Amygdala (tissue), 56 donors: ENCODE data around the gene TRPM5.

Experiments
- DNase-seq, 56 donors: peaks; one replicate each; lab custom pipeline; 2025; lab: John Stamatoyannopoulos, UW

TRPM5 gene

DNA sequence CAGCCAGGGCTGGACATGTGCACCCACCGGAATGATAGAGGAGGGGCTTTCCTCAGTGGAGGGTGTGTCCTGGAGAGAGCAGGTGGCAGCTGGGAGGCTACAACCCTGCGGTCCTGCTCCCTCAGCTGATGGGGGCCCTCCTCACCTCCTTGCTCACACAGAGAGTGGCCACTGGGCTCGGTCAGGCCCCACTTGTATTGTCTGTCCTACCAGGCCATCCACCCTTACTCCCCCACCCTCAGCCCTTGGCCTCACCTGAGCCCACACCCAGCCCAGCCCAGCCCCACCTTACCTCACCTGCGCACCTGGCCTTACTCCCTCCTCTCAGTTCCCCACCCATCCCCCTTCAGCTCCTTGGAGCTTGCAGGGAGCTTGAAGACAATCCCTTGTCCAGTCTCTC lies 3.1 kb downstream of the TRPM5 start:
- no peak for DNase-seq

DNA sequence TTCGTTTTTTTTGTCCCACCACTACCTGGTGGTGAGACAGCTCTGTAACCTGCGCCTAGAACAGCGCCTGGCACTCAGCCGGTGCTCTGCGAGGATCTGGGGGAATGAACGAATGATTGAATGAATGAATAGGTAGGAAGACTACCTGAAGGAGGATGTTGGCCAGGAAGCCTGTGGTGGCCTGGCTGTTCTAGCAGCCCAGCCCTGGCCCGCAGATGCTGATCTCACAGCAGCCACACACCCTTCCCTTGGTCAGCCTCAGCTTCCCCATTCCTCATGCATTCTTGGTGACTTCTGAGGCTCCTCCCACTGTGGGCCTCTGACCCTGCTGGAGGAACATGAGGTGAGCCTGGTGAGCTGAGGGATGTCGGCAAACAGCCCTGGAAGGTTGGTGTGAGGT lies 3.7 kb downstream of the TRPM5 start:
- DNase-seq: no peak

DNA sequence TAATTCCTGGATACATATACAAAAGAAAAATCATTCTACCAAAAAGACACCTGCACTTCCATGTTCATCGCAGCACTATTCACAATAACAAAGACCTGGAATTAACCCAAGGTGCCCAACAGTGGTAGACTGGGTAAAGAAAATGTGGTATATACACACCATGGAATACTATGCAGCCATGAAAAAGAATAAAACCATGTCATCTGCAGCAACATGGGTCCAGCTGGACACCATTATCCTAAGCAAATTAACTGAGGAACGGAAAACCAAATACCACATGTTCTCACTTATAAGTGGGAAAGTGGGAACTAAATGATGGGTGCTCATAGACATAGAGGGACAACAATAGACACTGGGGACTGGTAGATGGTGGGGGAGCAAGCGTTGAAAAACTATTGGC lies 4.5 kb downstream of the TRPM5 start:
- no peak for DNase-seq

DNA sequence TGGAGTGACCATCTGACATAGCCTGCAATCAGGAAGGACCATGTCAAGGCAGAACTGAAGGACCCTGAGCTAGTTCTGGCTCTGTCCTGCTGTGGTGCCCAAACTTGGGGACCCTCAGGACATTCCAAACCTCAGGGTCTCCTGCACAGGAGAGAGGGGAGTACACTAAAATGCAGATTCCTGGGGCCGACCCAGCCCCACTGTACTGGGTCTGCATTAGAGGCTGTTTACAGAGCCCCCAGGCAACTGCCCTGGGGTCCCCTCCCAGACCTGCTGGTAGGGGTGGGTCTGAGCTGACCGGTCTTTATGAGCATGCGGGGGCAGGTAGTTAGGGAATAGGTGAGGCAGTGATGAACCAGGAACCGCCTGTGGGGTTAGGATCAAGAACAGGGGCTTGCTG lies 6.8 kb downstream of the TRPM5 start:
- no peak for DNase-seq

DNA sequence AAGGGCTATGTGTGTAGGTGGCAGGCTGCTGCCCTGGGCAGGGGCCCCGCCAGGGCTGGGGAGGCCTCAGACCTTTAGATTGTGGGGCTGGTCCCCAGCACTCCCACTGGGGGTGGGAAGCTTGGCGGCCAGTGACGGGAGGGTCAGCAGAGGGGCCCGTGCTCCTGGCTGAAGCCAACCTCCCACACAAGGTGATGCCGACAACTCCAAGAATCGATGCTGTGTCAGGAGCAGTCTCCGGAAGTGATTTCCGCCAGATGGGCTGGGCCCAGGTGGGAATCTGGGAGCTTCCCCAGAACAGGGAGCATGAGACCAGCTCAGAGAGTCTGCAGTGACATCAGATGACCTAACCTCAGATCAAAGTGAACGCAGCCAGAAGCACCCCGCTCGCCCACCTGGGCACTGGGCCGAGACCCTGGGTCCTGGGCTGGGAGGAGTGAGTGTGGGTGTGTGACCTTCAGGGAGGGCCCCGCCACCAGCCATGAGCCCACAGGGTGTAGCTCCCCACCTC lies 7.7 kb downstream of the TRPM5 start:
- DNase-seq: no peak

DNA sequence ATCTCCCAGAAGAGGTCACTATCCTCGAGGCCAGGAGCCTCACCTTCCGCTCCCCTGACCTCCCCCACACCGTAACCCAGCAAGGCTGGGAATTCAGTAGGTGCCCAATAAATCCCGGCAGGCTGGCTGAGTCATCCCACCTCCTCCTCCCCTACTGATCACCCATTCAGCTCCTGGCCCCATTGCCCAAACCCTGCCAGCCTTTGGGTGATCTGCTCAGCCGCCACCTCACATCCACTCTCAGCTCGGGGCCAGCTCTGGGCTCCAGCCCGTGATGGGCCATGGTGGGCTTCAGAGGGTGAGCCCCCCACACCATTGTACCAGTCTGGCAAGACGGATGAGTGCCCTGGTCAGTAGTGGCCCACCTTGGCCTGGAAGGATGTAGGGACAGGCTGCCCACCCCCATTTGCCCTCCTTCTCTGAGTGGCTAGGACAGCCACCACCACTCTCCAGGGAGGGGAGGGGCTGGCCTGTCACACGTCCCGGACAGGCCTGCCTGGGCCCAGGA lies 8.2 kb downstream of the TRPM5 start:
- no peak for DNase-seq

DNA sequence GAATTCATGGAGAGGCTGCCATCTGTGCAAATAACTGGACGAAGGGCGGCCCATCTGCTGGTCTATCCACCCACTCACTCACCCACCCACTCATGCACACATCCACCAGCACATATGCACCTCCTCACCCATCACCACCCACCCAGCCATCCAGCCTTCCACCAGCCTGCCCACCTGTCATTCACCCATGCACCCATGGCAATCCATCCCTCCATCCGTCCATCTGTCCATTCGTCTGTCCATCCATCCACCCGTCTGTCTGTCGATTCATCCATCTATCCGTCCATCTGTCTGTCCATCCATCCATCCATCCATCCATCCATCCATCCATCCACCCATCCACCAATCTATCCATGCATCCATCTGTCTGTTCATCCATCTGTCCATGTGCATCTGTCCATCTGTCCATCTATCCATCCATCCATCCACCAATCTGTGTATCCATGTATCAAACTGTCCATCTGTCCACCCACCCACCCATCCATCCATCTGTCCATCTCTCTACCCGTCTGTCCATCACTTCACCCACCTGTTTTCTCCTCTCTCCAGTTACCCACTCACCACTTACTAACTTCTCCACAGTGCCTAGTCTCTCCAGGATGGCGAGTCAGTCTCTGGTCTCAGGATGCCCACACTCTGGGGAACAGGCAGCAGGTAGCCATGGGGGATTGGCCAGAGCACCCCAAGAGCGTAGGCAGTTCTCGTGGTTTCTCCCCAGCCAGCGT lies 8.9 kb downstream of the TRPM5 start:
- no peak for DNase-seq

DNA sequence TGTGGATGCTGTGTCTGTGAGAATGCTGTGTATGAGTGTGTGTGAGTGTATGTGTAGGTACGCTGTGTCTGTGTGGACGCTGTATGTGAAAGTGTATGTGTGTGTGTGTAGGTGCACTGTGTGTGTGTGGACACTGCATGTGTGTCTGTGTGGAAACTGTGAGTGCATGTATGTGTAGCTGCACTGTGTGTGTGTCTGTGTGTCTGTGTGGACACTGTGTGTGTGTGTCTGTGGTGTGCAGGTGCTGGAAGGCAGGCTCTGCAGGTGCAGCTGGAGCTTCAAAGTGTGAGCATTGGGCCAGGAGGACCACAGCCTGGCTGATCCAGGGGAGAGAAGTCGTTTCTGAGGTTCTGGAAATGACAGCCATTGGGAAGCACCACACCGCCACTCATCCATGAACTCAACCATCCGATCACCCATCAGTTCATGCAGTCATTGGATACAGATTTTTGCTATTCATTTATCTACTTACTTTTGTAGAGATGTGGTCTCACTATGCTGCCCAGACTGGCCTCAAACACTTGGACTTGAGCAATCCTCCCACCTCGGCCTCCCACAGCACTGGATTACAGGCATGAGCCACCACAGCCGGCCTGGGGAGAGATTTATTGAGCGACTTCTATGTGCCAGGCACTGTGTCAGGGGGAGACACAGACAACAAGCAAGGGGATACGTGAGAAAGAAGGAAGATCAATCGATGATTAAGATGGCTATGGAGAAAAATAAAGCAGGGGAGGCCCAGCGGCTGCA lies 9.6 kb downstream of the TRPM5 start:
- no peak for DNase-seq

DNA sequence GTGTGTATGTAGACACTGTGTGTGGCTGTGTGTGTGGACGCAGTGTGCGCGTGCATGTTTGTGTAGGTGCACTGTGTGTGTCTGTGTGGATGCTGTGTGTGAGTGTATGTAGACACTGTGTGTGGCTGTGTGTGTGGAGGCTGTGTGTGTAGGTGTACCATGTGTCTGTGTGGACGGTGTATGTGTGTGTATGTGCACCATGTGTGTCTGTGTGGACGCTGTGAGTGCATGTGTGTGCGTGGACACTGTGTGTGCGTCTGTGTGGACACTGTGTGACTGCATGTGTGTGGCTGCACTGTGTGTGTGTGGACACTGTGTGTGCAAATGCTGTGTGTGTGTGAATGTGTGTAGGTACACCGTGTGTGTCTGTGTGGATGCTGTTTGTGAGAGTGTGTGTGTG lies 10.3 kb downstream of the TRPM5 start:
- DNase-seq: no peak

DNA sequence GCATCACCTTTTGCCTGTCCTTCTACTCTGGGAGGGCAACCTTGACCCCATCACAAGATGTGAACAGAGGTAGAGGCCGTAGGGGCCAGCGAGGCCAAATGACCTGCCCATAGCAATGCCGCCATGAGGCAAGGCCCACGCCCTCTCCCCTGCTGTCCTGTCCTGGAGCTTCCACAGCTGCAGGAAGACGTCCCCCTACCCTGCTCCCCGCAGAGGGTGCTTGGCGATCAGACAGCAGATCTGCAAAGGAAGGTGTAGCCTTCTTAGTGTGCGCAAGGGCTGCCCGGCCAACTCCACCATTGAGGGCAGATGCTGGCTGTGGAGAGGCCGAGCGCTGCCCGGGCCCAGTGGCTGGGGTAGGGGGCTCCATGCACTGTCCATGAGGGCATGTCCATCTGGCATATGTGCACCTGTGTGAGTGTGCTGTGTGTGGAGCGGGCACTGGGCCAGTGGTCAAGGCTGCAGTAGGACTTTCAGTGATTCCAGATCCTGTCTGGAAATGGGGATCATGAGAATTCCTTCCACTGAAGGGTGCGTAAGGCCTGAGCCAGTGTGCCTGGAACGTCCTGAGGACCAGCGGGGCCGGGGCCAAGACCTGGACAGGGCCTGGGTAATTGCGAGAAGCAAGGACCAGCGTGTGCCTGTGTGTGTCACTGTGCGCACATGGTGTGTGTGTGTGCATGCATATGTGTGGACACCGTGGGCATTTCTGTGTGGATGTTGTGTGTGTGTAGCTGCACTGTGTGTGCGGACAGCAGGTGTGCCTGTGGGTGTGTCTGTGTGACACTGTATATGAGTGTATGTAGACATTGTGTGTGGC lies 11.0 kb downstream of the TRPM5 start:
- DNase-seq: no peak

DNA sequence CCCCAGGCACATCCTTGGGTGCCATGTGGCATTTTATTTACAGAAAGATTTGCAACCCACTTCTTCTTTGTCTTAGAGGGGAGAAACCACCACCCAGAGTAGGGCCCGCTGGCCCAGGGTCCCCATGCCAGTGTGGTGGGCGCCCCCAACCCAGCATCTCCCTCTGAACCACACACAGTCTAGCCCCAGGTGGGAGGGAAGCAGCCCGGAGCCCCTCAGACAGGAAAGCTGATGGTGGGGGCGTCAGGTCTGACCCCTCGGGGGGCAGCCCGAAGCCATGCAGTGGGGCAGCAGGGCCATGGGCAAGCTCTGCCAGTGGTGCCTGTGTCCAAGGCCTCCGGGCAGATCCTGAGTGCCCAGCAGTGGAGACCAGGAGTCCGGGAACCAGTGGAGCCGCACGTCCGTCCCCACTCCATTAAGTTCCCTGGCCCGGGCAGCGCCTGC lies 11.7 kb downstream of the TRPM5 start:
- no peak for DNase-seq

DNA sequence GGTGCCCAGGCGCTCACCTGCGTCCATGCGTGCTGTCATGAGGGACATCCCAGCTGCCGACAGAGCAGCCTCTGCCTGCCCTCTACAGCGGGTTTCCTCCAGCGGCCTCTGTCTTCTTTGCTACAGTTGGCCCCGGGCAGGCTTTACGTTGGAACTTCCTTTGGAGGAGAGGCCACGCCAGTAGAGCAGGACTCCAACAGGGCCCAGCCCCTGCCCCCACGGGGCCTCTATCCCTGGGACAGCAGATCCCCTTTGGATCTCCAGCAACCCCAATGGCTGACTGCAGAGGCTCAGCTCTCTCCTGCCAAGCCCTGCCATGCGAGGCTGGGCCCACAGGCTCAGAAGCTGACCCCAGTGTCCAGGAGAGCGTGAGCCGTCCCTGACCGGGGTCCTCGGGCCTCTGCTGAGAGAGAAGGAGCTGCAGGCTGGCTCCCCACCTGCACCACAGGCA lies 12.1 kb downstream of the TRPM5 start:
- DNase-seq: no peak

DNA sequence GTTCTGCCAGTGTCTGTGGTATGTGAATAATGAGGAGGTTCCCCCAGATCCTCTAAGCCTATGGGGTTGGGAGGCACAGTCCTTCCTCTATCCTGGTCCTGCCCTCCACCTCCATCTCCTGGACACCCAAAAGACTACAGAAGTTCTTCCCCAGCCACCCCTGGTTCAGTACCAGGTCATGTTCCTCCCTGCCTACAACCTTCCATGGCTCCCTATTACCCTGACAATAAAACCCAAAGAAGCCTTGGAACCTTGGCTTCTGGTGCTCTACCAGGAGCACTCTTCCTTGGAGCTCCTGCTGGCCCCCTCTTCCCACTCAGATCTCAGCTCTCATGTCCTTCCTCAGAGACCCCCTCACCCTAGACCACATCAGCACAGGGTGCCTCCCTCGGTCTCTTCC lies 12.9 kb downstream of the TRPM5 start:
- no peak for DNase-seq

DNA sequence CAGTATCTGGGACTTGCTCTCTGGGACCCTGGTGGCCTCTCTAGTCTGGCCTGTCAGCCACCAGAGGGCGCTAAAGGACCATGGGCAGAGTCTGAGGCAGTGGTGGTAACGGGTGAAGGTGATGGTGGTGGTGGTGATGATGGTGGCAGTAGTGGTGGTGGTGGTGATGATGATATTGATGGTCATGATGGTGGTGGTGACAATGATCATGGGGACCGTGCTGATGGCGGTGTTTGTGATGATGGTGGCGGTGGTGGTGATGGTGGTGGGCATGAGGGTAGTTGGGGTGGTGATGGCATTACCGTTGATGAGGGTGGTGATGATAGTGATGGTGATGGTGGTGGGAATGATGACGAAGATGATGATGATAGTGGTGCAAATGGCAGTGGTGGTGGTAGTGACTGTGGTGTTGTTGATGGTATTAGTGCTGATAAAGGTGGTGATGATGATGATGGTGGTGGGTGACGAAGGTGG lies 16.0 kb downstream of the TRPM5 start:
- DNase-seq: peak in 32 of 56 donors; percentile 1 to 71 (median 28)

DNA sequence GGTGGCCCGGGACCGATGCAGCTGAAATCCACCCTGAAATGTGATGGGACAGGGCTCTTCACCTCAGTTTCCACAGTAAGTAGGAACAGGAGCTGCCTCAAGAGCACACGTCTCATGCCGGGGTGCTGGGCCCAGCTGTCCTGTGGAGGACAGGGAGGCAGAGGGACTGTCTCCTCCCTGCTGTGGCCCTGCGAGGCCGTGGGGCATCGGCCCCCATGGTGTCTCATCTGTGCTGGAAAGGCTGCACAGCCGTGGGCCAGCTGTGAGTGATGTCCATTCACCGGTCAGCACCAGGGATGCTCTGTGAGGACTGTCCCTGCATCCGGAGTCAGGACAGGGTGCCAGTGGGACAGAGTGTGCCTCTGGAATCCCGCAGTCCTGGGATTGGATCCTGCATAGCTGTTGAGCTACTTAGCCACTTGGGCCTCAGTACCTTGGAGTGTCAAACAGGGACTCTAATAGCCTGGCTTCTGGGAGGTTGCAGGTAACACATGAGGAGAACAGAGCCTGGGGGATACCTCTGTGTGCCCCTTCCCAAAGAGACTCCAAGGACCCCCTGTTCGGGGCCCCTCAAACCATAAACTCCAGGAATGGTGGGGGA lies 16.5 kb downstream of the TRPM5 start:
- DNase-seq: no peak

DNA sequence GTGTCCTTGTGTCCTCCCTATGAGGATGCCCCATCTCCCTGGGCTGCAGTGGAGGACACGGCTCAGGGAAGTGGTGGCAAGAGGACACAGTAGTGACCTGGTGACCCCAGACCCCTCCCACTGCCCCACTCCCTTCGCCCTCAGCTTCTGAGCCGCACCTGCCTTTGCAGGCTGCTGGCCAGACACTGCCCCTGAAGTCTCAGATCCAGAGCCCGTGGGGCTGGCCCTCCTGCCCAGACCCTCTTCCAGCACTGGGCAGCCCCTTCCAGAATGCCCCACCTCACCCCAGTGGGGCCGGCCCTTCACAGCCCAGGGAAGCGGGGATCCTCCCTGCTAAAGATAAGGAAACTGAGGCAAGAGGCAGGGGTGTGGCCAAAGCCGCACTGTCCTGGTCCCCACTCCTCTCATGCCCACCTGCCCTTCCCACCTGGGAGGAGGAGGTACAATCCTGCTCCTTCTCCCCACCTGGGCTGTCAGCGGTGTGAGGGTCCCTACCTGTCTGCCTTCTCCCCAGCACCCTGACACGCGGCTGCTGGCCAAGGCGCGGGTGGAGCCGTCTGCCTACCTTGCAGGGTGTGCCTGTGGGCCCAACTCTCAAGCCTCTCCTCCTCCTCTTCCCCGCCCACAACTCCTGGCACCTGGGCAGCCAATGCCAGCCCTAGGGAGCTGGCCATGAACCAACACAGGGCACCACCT lies 17.3 kb downstream of the TRPM5 start:
- DNase-seq: no peak

DNA sequence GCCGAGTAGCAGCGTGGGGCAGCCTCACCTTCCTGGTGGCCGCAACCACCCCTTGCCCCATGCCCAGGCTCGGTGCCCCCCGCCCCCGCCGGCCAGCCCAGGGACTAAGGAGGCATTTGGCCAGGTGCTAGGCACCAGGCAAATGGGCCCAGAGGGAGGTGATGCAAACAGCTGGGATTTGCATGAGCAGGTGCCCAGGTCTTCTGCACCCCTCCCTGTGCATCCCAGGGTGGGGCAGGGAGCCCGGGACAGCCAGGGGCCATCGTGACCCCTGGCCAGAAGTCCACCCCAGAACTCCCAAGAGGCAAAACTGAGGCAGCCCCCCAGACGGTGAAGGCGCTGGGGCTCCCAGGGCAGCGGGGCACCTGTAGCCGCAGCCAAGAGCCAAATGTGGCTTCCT lies 18.1 kb downstream of the TRPM5 start:
- DNase-seq: no peak

DNA sequence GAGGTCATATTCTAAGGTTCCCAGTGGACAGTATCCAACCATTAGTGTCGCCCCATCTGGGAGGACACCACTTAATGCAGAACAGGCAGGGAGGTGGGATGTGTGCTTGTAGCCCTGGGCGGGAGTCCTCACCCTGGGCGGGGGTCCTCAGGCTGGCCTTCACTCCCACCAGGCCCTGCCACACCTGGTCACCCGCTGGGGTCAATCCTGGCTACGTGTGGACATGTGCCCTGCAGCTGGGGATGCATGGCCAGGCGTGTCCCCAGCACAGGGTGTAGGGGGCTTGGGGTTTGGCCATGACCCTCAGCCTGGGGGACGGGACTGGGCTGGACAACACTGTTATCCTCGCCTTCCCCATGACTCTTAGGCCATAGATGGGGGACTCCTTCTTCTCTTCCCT lies 18.8 kb downstream of the TRPM5 start:
- no peak for DNase-seq

DNA sequence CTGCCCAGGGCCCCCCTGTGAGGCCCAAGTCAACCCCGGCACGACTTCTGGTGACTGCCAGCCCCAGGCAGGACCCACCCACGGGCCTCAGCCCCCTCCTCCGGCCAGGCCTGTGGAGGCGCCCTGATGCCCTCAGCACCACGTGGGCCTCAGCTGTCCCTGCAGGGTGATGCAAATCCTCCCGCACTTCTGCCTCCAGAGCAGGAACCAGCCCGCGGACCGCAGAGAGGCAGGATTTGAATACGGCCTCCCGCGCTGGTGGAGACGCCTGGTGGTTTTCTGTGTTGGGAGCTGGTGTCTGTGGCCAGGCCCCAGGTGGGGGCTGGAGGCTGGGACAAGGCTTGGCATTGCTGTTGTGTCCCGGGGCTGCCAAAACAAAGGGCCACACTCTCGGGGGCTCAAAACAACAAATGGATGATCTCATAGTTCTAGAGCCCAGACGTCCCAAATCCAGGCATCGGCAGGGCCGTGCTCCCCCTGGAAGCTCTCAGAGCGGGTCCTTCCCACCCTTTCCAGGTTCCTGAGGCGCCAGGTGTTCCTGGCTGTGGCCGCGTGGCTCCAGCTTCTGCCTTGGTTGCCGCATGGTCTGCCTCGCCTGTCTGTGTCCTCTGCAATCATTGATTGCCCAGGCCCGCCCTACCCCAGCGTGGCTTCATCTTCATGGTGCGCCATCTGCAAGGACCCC lies 19.4 kb downstream of the TRPM5 start:
- DNase-seq: no peak
